T-helper 22 cell (primary cell): ENCODE measurements around the gene VPS16.
A peak's percentile ranks its signal among the peaks of the same experiment; 100 is the strongest.

ENCODE experiments used
- DNase-seq: peaks from one replicate; pipeline ENCODE4 v3.0.0-alpha.2; 2020; ENCODE audit warnings: low read depth

VPS16 gene

GRCh38 chr20:2835331-2835796, 5.2 kb upstream of the VPS16 start:
- DNase-seq: no peak

- no peak for DNase-seq
These were observed 4.5 kb upstream of the VPS16 start for GRCh38 chr20:2836035-2836434.

- DNase-seq: no peak
These were observed 3.2 kb upstream of the VPS16 start for GRCh38 chr20:2837221-2837960.

GRCh38 chr20:2838170-2838797, 2.3 kb upstream of the VPS16 start:
- DNase-seq: no peak

- DNase-seq: no peak
These were observed 1.5 kb upstream of the VPS16 start for GRCh38 chr20:2838847-2839671.

- no peak for DNase-seq
These were observed 810 bp upstream of the VPS16 start for GRCh38 chr20:2839732-2840137.

- DNase-seq: peak; percentile 19
These were observed 504 bp downstream of the VPS16 start for GRCh38 chr20:2840967-2841531.

- DNase-seq: no peak
These were observed 5.1 kb downstream of the VPS16 start for GRCh38 chr20:2845607-2846006.

- DNase-seq: no peak
These were observed 6.2 kb downstream of the VPS16 start for GRCh38 chr20:2846698-2847097.

GRCh38 chr20:2847802-2848201, 7.3 kb downstream of the VPS16 start:
- no peak for DNase-seq

GRCh38 chr20:2849529-2849928, 9.0 kb downstream of the VPS16 start:
- DNase-seq: no peak

- DNase-seq: no peak
These were observed 10.5 kb downstream of the VPS16 start for GRCh38 chr20:2851086-2851485.

GRCh38 chr20:2858591-2858990, 18.0 kb downstream of the VPS16 start:
- no peak for DNase-seq

- DNase-seq: no peak
These were observed 19.0 kb downstream of the VPS16 start for GRCh38 chr20:2859330-2860121.

GRCh38 chr20:2864626-2865025, 24.1 kb downstream of the VPS16 start:
- DNase-seq: no peak

- no peak for DNase-seq
These were observed 24.6 kb downstream of the VPS16 start for GRCh38 chr20:2865101-2865500.

GRCh38 chr20:2865630-2866029, 25.1 kb downstream of the VPS16 start:
- no peak for DNase-seq

GRCh38 chr20:2866236-2866635, 25.7 kb downstream of the VPS16 start:
- no peak for DNase-seq

GRCh38 chr20:2867081-2867864, 26.7 kb downstream of the VPS16 start:
- DNase-seq: no peak

- DNase-seq: no peak
These were observed 28.8 kb downstream of the VPS16 start for GRCh38 chr20:2869381-2869780.

- no peak for DNase-seq
These were observed 30.5 kb downstream of the VPS16 start for GRCh38 chr20:2871111-2871465.
